ENCODE data around the gene EPHB2.

DNA sequence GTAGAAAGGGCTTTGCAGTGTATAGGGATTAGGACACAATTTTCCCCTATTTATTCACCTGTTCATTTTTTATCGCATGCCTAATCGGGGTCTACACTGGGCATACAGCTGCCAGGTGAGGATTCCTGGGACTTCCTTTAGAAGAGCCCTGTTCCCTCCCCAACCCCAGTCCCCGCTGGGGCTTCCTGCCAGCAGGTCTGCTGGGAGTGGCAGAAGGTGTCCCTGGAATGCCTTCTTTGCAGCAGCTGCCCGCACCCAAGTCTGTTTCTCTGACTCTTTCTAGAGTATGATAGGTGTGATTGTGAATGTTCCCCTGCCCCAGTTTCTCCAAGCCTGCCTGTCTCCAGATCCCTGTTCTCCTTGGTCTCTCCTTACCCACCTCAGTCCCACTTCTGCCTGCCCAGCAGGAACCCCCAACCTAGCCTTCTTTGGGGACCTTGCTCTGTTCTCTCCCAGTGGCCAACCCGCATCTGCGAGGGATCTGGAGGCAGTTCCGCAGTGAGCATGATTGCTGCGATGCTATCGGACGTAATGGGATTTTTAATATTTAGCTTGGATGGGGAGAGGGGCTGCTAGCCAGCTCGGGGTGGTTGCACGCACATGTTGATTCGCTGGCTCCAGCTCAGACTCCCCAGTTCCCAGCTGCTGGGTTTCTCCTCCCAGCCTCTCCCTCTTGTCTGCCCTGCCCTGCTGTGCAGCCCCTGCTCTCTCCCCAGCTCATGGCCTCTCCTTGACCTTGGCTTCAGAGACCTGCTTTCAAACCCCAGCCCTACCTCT lies 79.8 kb downstream of the EPHB2 start:
- TF ChIP-seq, protein P1, sequence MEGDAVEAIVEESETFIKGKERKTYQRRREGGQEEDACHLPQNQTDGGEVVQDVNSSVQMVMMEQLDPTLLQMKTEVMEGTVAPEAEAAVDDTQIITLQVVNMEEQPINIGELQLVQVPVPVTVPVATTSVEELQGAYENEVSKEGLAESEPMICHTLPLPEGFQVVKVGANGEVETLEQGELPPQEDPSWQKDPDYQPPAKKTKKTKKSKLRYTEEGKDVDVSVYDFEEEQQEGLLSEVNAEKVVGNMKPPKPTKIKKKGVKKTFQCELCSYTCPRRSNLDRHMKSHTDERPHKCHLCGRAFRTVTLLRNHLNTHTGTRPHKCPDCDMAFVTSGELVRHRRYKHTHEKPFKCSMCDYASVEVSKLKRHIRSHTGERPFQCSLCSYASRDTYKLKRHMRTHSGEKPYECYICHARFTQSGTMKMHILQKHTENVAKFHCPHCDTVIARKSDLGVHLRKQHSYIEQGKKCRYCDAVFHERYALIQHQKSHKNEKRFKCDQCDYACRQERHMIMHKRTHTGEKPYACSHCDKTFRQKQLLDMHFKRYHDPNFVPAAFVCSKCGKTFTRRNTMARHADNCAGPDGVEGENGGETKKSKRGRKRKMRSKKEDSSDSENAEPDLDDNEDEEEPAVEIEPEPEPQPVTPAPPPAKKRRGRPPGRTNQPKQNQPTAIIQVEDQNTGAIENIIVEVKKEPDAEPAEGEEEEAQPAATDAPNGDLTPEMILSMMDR (IDR thresholded peaks at IDR 0.05): no peak
- TF ChIP-seq RAD21 (conservative IDR thresholded peaks at IDR 0.05 in 1 of 2, IDR thresholded peaks at IDR 0.05 in 1 of 2) (no peak), POLR2A (IDR thresholded peaks at IDR 0.05; ENCODE audit: low read length) (no peak)
- TF ChIP-seq, protein P2, sequence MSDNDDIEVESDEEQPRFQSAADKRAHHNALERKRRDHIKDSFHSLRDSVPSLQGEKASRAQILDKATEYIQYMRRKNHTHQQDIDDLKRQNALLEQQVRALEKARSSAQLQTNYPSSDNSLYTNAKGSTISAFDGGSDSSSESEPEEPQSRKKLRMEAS (IDR thresholded peaks at IDR 0.05): no peak
